ENCODE results near the gene PLPP4. TPM values are rescaled to one million over a fixed set of nuclear protein-coding genes. Genes with fewer than 3 reads are reported as not detected.

The PLPP4 gene
- polyA plus RNA-seq, 1 of the 3 experiments (the other 2 are of a cell fraction), result 27.9 TPM

DNA sequence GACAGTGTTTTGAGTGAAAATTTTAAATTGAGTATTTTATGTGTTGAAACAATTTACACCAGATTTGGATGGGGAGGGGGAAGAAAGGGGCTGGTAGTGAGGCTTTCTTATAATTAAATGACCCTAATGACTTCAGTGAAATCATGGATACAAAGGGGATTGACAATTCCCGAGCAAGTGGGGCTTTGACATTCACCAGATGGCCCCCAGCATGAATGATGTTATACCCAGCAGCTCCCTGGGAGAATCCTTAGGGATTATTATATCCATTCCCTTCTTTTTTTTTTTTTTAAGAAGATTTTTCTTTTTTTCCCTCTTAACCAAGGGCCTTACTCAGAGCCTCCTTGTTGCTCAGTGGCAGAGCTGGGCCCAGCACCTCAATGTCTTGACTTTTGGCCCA lies 17.9 kb downstream of the PLPP4 start:
- H2AFZ ChIP-seq (ENCODE audit: low read depth), result no peak overlapping the region
- no peak overlapping the region for H3K9ac ChIP-seq
- peaks cover 9% of the 10 kb centered on the region for H3K9me3 ChIP-seq
- H3K27me3 ChIP-seq (ENCODE audit: insufficient read depth), result no peaks in the 10 kb centered on the region
- ChIA-PET POLR2A (no interaction called here), CTCF (interaction anchor here (1.0 to 2.1 kb wide), 2 partner anchors 52 to 172 kb away, joined by 3 to 7 read pairs; no protein-coding TSS in a partner anchor)
- no peaks in the 10 kb centered on the region for H3K9me2 ChIP-seq
- TF ChIP-seq TCF12 (IDR thresholded peaks at IDR 0.05), result peak; percentile 29; the same call in 1 of the 2 replicates
- TF ChIP-seq SMC3 (IDR thresholded peaks at IDR 0.05; ENCODE audit: low read depth, low read length), result no peak
- peaks cover 60% of the 10 kb centered on the region for H3F3A ChIP-seq (replicated peaks; ENCODE audit: insufficient read depth)
- peaks cover 0 to 25% of the 10 kb centered on the region in 2 experiments for H3K36me3 ChIP-seq (replicated peaks in 1 of 2; ENCODE audit: control insufficient read depth in 1 of 2, insufficient read depth in 2 of 2, low read length in 1 of 2)
- H4K20me1 ChIP-seq (ENCODE audit: insufficient read depth), result 0 out of 2 replicates have a peak, but pooled peaks cover 4% of the 10 kb centered on the region
- H3K79me2 ChIP-seq (ENCODE audit: insufficient read depth), result peaks cover 98% of the 10 kb centered on the region
- H3K27ac ChIP-seq (ENCODE audit: low read depth in 2 of 2, low read length in 1 of 2), result peak overlapping the region in 1 of 2 experiments; percentile 96; a peak in 2 of 4 replicates
- DNase-seq, result peak; percentile 41
- 47% methylated on average over 1 of the region's 1 CpG for WGBS (ENCODE audit: low lambda C conversion rate)
- peaks cover 17 to 27% of the 10 kb centered on the region in 2 experiments for H3K4me1 ChIP-seq (ENCODE audit: control insufficient read depth in 1 of 2, insufficient read depth in 2 of 2, low read depth in 1 of 2, low read length in 1 of 2)
- H3K4me2 ChIP-seq, result no peak overlapping the region
- H3K4me3 ChIP-seq (ENCODE audit: low read depth in 2 of 2, low read length in 1 of 2), result no peak overlapping the region

DNA sequence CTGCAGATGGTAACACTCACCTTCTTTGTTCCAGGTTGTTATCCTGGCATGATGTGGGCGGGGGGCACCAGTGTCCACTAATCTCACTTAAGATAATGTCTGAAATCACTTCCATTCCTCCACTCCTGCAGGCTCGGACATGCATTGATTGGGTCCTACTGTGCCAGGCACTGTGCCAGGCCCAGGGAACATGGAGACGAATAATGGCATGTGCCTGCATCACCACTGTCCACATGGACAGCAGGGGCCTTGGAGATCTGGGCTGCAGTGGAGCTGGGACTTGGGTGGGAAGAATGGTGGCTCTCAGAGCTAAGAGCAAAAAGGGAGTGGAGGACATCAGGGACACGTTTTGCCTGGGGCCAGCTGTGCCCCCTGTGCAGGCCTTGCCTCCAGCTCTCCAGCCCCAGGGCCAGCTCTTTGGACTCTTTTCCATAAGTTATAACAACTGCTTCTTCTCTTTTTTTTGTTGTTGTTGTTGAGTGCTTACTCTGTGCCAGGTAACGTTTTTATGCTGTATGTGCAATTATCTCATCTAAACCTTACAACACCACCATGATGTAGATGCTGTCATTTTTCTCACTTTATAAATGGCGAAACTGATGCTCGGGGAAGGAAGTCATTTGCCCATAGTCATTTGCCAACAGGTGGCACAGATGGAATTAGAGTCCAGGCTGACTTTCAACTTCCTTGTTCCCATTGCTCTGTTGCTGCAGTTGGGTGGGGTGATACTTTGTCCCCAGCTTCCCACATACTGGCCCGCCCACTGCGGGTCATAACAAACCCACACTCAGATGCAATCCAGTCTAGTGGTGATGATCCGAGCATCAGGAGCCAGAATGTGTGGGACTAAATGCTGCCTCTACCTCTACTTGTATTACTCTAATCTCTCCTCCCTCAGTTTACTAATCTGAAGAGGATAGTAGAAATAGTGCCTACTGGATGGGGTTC lies 19.1 kb downstream of the PLPP4 start:
- H3K9me3 ChIP-seq, result peaks cover 9% of the 10 kb centered on the region
- DNase-seq, result no peak
- H3K27me3 ChIP-seq (ENCODE audit: insufficient read depth), result no peaks in the 10 kb centered on the region
- peak overlapping the region; percentile 72 for H3K4me2 ChIP-seq
- 0 out of 2 replicates have a peak, but pooled peaks cover 8% of the 10 kb centered on the region for H4K20me1 ChIP-seq (ENCODE audit: insufficient read depth)
- H3K27ac ChIP-seq (ENCODE audit: low read depth in 2 of 2, low read length in 1 of 2), result peak overlapping the region; percentile 44 to 96; a peak in 3 of 4 replicates
- peaks cover 0 to 20% of the 10 kb centered on the region in 2 experiments for H3K36me3 ChIP-seq (replicated peaks in 1 of 2; ENCODE audit: control insufficient read depth in 1 of 2, insufficient read depth in 2 of 2, low read length in 1 of 2)
- H3K4me3 ChIP-seq (ENCODE audit: low read depth in 2 of 2, low read length in 1 of 2), result no peak overlapping the region
- no peak overlapping the region for H2AFZ ChIP-seq (ENCODE audit: low read depth)
- ChIA-PET POLR2A (no interaction called here), CTCF (interaction anchor here (0.6 to 1.7 kb wide), 3 partner anchors 49 to 171 kb away, joined by 3 to 5 read pairs (median 3); no protein-coding TSS in a partner anchor)
- peak overlapping the region; percentile 66; the same call in 1 of the 2 replicates for H3K9ac ChIP-seq
- H3K79me2 ChIP-seq (ENCODE audit: insufficient read depth), result peaks cover 98% of the 10 kb centered on the region
- peaks cover 49% of the 10 kb centered on the region for H3F3A ChIP-seq (replicated peaks; ENCODE audit: insufficient read depth)
- peaks cover 26 to 29% of the 10 kb centered on the region in 2 experiments for H3K4me1 ChIP-seq (ENCODE audit: control insufficient read depth in 1 of 2, insufficient read depth in 2 of 2, low read depth in 1 of 2, low read length in 1 of 2)
- no peaks in the 10 kb centered on the region for H3K9me2 ChIP-seq
- TF ChIP-seq, protein P1, sequence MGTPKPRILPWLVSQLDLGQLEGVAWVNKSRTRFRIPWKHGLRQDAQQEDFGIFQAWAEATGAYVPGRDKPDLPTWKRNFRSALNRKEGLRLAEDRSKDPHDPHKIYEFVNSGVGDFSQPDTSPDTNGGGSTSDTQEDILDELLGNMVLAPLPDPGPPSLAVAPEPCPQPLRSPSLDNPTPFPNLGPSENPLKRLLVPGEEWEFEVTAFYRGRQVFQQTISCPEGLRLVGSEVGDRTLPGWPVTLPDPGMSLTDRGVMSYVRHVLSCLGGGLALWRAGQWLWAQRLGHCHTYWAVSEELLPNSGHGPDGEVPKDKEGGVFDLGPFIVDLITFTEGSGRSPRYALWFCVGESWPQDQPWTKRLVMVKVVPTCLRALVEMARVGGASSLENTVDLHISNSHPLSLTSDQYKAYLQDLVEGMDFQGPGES (IDR thresholded peaks at IDR 0.05; ENCODE audit: low read depth, low read length), result no peak
- no peak for TF ChIP-seq CHD2 (IDR thresholded peaks at IDR 0.05; ENCODE audit: low read length, partially characterized antibody)
- TF ChIP-seq ELF1 (IDR thresholded peaks at IDR 0.05), result no peak
- TF ChIP-seq, protein P2, sequence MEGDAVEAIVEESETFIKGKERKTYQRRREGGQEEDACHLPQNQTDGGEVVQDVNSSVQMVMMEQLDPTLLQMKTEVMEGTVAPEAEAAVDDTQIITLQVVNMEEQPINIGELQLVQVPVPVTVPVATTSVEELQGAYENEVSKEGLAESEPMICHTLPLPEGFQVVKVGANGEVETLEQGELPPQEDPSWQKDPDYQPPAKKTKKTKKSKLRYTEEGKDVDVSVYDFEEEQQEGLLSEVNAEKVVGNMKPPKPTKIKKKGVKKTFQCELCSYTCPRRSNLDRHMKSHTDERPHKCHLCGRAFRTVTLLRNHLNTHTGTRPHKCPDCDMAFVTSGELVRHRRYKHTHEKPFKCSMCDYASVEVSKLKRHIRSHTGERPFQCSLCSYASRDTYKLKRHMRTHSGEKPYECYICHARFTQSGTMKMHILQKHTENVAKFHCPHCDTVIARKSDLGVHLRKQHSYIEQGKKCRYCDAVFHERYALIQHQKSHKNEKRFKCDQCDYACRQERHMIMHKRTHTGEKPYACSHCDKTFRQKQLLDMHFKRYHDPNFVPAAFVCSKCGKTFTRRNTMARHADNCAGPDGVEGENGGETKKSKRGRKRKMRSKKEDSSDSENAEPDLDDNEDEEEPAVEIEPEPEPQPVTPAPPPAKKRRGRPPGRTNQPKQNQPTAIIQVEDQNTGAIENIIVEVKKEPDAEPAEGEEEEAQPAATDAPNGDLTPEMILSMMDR (IDR thresholded peaks at IDR 0.05), result no peak
- TF ChIP-seq, protein P3, sequence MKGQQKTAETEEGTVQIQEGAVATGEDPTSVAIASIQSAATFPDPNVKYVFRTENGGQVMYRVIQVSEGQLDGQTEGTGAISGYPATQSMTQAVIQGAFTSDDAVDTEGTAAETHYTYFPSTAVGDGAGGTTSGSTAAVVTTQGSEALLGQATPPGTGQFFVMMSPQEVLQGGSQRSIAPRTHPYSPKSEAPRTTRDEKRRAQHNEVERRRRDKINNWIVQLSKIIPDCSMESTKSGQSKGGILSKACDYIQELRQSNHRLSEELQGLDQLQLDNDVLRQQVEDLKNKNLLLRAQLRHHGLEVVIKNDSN (IDR thresholded peaks at IDR 0.05; ENCODE audit: borderline replicate concordance, low read depth), result no peak
- no peak for TF ChIP-seq EZH2phosphoT487 (IDR thresholded peaks at IDR 0.05; ENCODE audit: borderline replicate concordance, low read depth)
- no peak for TF ChIP-seq NFIC (IDR thresholded peaks at IDR 0.05; ENCODE audit: borderline replicate concordance)
- no peak for TF ChIP-seq TEAD4 (IDR thresholded peaks at IDR 0.05; ENCODE audit: borderline replicate concordance, insufficient read depth)
- no peak for TF ChIP-seq TAF1 (IDR thresholded peaks at IDR 0.05; ENCODE audit: borderline replicate concordance, low read depth, low read length)
- TF ChIP-seq GATA2 (CRISPR knock-in tag; IDR thresholded peaks at IDR 0.05), result no peak
- no peak for TF ChIP-seq TCF12 (IDR thresholded peaks at IDR 0.05)
- TF ChIP-seq, protein P4, sequence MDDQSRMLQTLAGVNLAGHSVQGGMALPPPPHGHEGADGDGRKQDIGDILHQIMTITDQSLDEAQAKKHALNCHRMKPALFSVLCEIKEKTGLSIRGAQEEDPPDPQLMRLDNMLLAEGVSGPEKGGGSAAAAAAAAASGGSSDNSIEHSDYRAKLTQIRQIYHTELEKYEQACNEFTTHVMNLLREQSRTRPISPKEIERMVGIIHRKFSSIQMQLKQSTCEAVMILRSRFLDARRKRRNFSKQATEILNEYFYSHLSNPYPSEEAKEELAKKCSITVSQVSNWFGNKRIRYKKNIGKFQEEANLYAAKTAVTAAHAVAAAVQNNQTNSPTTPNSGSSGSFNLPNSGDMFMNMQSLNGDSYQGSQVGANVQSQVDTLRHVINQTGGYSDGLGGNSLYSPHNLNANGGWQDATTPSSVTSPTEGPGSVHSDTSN (IDR thresholded peaks at IDR 0.05), result no peak
- no peak for TF ChIP-seq JUND (IDR thresholded peaks at IDR 0.05)
- TF ChIP-seq, protein P5, sequence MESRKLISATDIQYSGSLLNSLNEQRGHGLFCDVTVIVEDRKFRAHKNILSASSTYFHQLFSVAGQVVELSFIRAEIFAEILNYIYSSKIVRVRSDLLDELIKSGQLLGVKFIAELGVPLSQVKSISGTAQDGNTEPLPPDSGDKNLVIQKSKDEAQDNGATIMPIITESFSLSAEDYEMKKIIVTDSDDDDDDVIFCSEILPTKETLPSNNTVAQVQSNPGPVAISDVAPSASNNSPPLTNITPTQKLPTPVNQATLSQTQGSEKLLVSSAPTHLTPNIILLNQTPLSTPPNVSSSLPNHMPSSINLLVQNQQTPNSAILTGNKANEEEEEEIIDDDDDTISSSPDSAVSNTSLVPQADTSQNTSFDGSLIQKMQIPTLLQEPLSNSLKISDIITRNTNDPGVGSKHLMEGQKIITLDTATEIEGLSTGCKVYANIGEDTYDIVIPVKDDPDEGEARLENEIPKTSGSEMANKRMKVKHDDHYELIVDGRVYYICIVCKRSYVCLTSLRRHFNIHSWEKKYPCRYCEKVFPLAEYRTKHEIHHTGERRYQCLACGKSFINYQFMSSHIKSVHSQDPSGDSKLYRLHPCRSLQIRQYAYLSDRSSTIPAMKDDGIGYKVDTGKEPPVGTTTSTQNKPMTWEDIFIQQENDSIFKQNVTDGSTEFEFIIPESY (IDR thresholded peaks at IDR 0.05; ENCODE audit: borderline replicate concordance, low read depth), result no peak
- no peak for TF ChIP-seq RCOR1 (IDR thresholded peaks at IDR 0.05; ENCODE audit: low read length)
- TF ChIP-seq YY1 (IDR thresholded peaks at IDR 0.05; ENCODE audit: low read depth), result no peak
- TF ChIP-seq FOXM1 (IDR thresholded peaks at IDR 0.05; ENCODE audit: low read depth), result no peak
- 80% methylated on average over 10 of the region's 10 CpGs for WGBS (ENCODE audit: low lambda C conversion rate)

Data from SK-N-SH (cell line).